AG04450 (cell line): ENCODE measurements around the gene P2RY11. TPM values are rescaled to one million over a fixed set of nuclear protein-coding genes. Genes with fewer than 3 reads are reported as not detected.
A peak's percentile ranks its signal among the peaks of the same experiment; 100 is the strongest.

Experiments
- CTCF ChIA-PET: fragments of 300-600, 350-600 bp; formaldehyde crosslinking; extraction: SDS; loops from one replicate; lab custom pipeline; 2022; ENCODE audit warnings: antibody characterized with exemption, inconsistent platforms; lab: Charles Lee
- POLR2A ChIA-PET: fragments of 350-600 bp; formaldehyde crosslinking; extraction: SDS; loops from one replicate; lab custom pipeline; 2021; ENCODE audit warnings: antibody characterized with exemption, inconsistent platforms; lab: Yijun Ruan, JAX
- DNase-seq: peaks from one replicate; pipeline ENCODE4 v3.0.0-alpha.2; 2011; ENCODE audit warnings: low read depth, low spot score
- H3K27ac ChIP-seq: one replicate; pipeline ENCODE4 v1.5.1; 2012; ENCODE audit warnings: low read depth, low read length, control low read depth
- H3K27me3 ChIP-seq: one replicate; pipeline ENCODE4 v1.6.0; 2012; ENCODE audit warnings: low read length; ENCODE audit not compliant: control insufficient read depth, insufficient read depth
- H3K4me3 ChIP-seq: 2 replicates; pipeline ENCODE4 v1.5.1; 2011; ENCODE audit warnings: mild to moderate bottlenecking, low read depth, low read length, control low read depth
- H3K9me3 ChIP-seq: 2 replicates; pipeline ENCODE4 v1.5.1; 2012; ENCODE audit warnings: low read length; ENCODE audit not compliant: control insufficient read depth, insufficient read depth
- polyA plus RNA-seq: library from polyadenylated mRNA; depleted of rRNA; stranded (reverse); fragments of >200 nt; gene quantifications from 2 replicates; pipeline ENCODE4 v1.2.3, GENCODE V29; 2011
- TF ChIP-seq, protein P1 (sequence below): IDR thresholded peaks from 2 replicates; pipeline ENCODE4 v1.5.1; 2011; ENCODE audit warnings: low read depth, low read length, control low read depth, inconsistent platforms

Gene P2RY11
- polyA plus RNA-seq, 1 experiment: 1.0 TPM

DNA sequence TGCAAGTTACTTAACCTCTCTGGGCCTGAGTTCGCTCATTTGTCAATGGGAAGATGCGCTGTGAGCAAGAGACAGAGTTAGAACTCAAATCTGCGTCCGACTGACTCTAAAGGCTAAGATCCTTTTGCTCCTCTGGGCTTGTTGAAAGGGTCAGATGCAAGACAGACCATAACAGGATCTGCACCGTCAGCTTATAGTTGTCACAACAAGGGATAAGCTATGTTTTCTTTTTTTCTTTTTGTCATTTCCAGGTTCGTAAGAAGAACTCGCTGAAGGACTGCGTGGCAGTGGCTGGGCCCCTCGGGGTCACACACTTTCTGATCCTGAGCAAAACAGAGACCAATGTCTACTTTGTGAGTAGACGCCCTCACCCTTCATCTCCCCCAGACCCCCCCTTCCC is 4.2 kb upstream of the P2RY11 start:
- Histone ChIP-seq H3K27ac (no peak overlapping the region), H3K27me3 (no peaks in the 10 kb centered on the region), H3K4me3 (peak overlapping the region; percentile 90), H3K9me3 (no peaks in the 10 kb centered on the region; the same call in 1 of the 2 replicates)
- TF ChIP-seq, protein P1, sequence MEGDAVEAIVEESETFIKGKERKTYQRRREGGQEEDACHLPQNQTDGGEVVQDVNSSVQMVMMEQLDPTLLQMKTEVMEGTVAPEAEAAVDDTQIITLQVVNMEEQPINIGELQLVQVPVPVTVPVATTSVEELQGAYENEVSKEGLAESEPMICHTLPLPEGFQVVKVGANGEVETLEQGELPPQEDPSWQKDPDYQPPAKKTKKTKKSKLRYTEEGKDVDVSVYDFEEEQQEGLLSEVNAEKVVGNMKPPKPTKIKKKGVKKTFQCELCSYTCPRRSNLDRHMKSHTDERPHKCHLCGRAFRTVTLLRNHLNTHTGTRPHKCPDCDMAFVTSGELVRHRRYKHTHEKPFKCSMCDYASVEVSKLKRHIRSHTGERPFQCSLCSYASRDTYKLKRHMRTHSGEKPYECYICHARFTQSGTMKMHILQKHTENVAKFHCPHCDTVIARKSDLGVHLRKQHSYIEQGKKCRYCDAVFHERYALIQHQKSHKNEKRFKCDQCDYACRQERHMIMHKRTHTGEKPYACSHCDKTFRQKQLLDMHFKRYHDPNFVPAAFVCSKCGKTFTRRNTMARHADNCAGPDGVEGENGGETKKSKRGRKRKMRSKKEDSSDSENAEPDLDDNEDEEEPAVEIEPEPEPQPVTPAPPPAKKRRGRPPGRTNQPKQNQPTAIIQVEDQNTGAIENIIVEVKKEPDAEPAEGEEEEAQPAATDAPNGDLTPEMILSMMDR: no peak
- DNase-seq: no peak
- CTCF ChIA-PET: no interaction called here
- POLR2A ChIA-PET: interaction anchor here (1.6 to 1.8 kb wide), 3 partner anchors 10 to 12 kb away, joined by 5 to 10 read pairs (median 6); no protein-coding TSS in a partner anchor

DNA sequence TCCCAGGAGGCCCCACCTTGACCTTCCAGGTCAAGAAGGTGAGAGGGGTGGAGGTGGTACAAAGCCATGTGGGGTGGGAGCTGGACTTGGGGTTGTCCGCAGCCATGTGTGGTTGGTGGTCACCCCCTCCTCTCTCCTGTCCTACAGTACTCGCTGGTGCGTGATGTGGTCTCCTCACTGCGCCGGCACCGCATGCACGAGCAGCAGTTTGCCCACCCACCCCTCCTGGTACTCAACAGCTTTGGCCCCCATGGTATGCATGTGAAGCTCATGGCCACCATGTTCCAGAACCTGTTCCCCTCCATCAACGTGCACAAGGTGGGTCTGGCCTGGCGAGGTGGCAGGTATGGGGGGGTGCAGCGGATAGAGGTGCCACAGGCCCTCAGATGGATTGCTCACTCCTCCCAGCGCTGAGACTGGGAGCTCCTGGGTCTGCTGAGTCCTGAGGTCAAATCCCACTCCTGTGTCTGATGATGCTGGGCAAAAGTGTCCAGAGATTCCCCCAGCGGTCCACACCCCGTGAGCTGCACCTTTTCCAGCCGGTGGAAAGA is 3.6 kb upstream of the P2RY11 start:
- CTCF ChIA-PET: interaction anchor here (0.7 to 1.0 kb wide), 4 partner anchors 13 to 151 kb away, joined by 3 to 8 read pairs (median 4); no protein-coding TSS in a partner anchor
- H3K27ac ChIP-seq: no peak overlapping the region
- H3K9me3 ChIP-seq: no peaks in the 10 kb centered on the region; the same call in 1 of the 2 replicates
- no peak overlapping the region for H3K4me3 ChIP-seq
- POLR2A ChIA-PET: no interaction called here
- H3K27me3 ChIP-seq: no peaks in the 10 kb centered on the region
- TF ChIP-seq, protein P1: no peak
- no peak for DNase-seq

- CTCF ChIA-PET: interaction anchor here (1.0 kb wide), 1 partner anchor 179 kb away, joined by 3 read pairs; no protein-coding TSS in a partner anchor
- TF ChIP-seq, protein P1: no peak
- Histone ChIP-seq H3K9me3 (peaks cover 1% of the 10 kb centered on the region; the same call in 1 of the 2 replicates), H3K27me3 (no peaks in the 10 kb centered on the region), H3K4me3 (no peak overlapping the region), H3K27ac (no peak overlapping the region)
- POLR2A ChIA-PET: no interaction called here
- DNase-seq: no peak
These were observed 2.0 kb upstream of the P2RY11 start for GRCh38 chr19:10109528-10109927.

DNA sequence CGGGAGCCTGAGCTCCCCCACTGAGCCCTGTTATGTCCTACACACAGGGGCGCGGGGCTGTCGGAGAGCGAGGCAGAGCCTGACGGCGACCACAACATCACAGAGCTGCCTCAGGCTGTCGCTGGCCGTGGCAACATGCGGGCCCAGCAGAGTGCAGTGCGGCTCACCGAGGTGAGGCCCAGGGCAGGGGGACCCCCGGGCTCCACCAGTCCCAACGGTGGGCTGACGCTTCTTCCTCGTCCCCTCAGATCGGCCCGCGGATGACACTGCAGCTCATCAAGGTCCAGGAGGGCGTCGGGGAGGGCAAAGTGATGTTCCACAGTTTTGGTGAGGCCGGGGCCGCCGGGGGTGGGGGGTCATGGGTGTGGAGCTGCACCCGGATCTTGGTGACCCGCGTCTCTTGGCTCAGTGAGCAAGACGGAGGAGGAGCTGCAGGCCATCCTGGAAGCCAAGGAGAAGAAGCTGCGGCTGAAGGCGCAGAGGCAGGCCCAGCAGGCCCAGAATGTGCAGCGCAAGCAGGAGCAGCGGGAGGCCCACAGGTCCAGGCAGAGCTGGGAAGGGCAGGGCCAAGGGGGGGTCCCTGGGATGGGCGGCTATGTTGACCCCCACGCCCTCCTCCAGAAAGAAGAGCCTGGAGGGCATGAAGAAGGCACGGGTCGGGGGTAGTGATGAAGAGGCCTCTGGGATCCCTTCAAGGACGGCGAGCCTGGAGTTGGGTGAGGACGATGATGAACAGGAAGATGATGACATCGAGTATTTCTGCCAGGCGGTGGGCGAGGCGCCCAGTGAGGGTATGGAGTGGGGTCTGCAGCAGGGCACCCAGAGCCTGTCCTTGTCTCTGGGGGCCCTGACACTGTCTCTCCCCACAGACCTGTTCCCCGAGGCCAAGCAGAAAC is 1.2 kb upstream of the P2RY11 start:
- peaks cover 5% of the 10 kb centered on the region; the same call in 1 of the 2 replicates for H3K9me3 ChIP-seq
- no peaks in the 10 kb centered on the region for H3K27me3 ChIP-seq
- ChIA-PET CTCF (interaction anchor here (1.0 kb wide), 1 partner anchor 180 kb away, joined by 3 read pairs; no protein-coding TSS in a partner anchor), POLR2A (interaction anchor here (0.6 kb wide), 1 partner anchor 10 kb away, joined by 5 read pairs; no protein-coding TSS in a partner anchor)
- TF ChIP-seq, protein P1: no peak
- no peak overlapping the region for H3K4me3 ChIP-seq
- no peak for DNase-seq
- no peak overlapping the region for H3K27ac ChIP-seq
